Measurements from ENCODE around the gene NEK10. TPM values are rescaled to one million over a fixed set of nuclear protein-coding genes. Genes with fewer than 3 reads are reported as not detected.
"Not testable (repeated sequence)": the region's sequence is repeated elsewhere in the genome, so short reads cannot be mapped to it uniquely, and the experiment has no call there.

NEK10 gene
- total and polyA plus RNA-seq, 2 of the 4 experiments (the other 2 are of a cell fraction) = 2.2 to 6.6 TPM

GRCh38 chr3:27392950-27393679 lies 23.9 kb upstream of the NEK10 start:
- H2BK15ac ChIP-seq (ENCODE audit: low read depth, low read length) = no peak overlapping the region
- no peak overlapping the region for H4K5ac ChIP-seq (ENCODE audit: low read depth, low read length)
- no peak overlapping the region for H3K4ac ChIP-seq (ENCODE audit: low read depth, low read length)
- no peak overlapping the region for H3K14ac ChIP-seq (replicated peaks; ENCODE audit: low read depth, low read length)
- POLR2A ChIA-PET (ENCODE audit: unreplicated experiment) = interaction anchor here (0.6 kb wide), 1 partner anchor 15 kb away, joined by 3 read pairs; no protein-coding TSS in a partner anchor
- H2BK5ac ChIP-seq (ENCODE audit: low read depth, low read length, poor library complexity, severe bottlenecking) = no peak overlapping the region
- H4K91ac ChIP-seq (ENCODE audit: insufficient read depth, low read depth, low read length) = no peak overlapping the region
- no peak overlapping the region for H2AK5ac ChIP-seq (ENCODE audit: low read depth, low read length)
- no peak overlapping the region for H3K4me3 ChIP-seq (ENCODE audit: insufficient read depth, low read depth, low read length)
- no peaks in the 10 kb centered on the region for H4K20me1 ChIP-seq (ENCODE audit: insufficient read depth, low read length)
- no peak overlapping the region for H3K56ac ChIP-seq (ENCODE audit: extremely low read depth, insufficient read depth, low read length)
- dilution Hi-C loops (cut with HindIII; ENCODE audit: low sequenced_read_pairs, unreplicated experiment) (no loop called here), in situ Hi-C loops (cut with MboI; ENCODE audit: low sequenced_read_pairs) (no loop called here), intact Hi-C loops (cut with micrococcal nuclease) (no loop called here)
- ATAC-seq (ENCODE audit: low read depth) (no peak), DNase-seq (no peak)
- no peak overlapping the region for H2BK20ac ChIP-seq (ENCODE audit: low read depth, low read length)
- H3K27ac ChIP-seq (ENCODE audit: insufficient read depth, low read length) = no peak overlapping the region
- H3K9ac ChIP-seq (ENCODE audit: low read depth, low read length) = no peak overlapping the region
- TF ChIP-seq ELK1 (IDR thresholded peaks at IDR 0.05; ENCODE audit: borderline replicate concordance, low read depth, low read length) = no peak
- TF ChIP-seq RAD21 (IDR thresholded peaks at IDR 0.05; ENCODE audit: low read length) = no peak
- TF ChIP-seq SMC3 (IDR thresholded peaks at IDR 0.05; ENCODE audit: low read depth, low read length) = no peak
- no peak for TF ChIP-seq BHLHE40 (IDR thresholded peaks at IDR 0.05; ENCODE audit: low read depth, low read length)
- TF ChIP-seq CHD1 (IDR thresholded peaks at IDR 0.05; ENCODE audit: low read depth, low read length) = no peak
- H4K8ac ChIP-seq (ENCODE audit: low read depth in 2 of 2, low read length in 2 of 2) = no peak overlapping the region
- H3K79me1 ChIP-seq (ENCODE audit: low read depth in 1 of 2, low read length in 2 of 2) = peaks cover 6 to 22% of the 10 kb centered on the region in 2 experiments; a peak in 2 of 4 replicates
- H3K27me3 ChIP-seq (ENCODE audit: control insufficient read depth, insufficient read depth, low read length) = no peaks in the 10 kb centered on the region
- H3K4me2 ChIP-seq (ENCODE audit: low read depth, low read length) = no peak overlapping the region
- no peak overlapping the region for H2BK120ac ChIP-seq (ENCODE audit: low read depth, low read length)
- BruUV-seq (replicated peaks) = no TSS peak
- H3K18ac ChIP-seq (ENCODE audit: low read depth, low read length) = no peak overlapping the region
- no peak overlapping the region for H3K23ac ChIP-seq (ENCODE audit: low read depth, low read length)
- no peaks in the 10 kb centered on the region; the same call in 1 of the 2 replicates for H3K9me1 ChIP-seq (ENCODE audit: insufficient read depth, low read length)
- no peaks in the 10 kb centered on the region for H3K9me3 ChIP-seq (ENCODE audit: control insufficient read depth, insufficient read depth, low read length)
- H2AK9ac ChIP-seq (replicated peaks; ENCODE audit: low read depth, low read length, poor library complexity) = no peak overlapping the region
- H2AFZ ChIP-seq (replicated peaks; ENCODE audit: low read length, poor library complexity) = no peak overlapping the region
- CTCF ChIA-PET = no interaction called here
- H3K4me1 ChIP-seq (ENCODE audit: control insufficient read depth, insufficient read depth, low read length) = no peaks in the 10 kb centered on the region
- peaks cover 16% of the 10 kb centered on the region for H3K36me3 ChIP-seq (ENCODE audit: control insufficient read depth, insufficient read depth, low read length)
- no CpG with 5 or more reads among the region's 3 CpGs for WGBS, 2 experiments (ENCODE audit: extremely low coverage in 2 of 2, insufficient read length in 1 of 2)

- H2BK5ac ChIP-seq (ENCODE audit: low read depth, low read length, poor library complexity, severe bottlenecking); H3K9me1 ChIP-seq (ENCODE audit: insufficient read depth, low read length); CTCF ChIA-PET; H2AK5ac ChIP-seq (ENCODE audit: low read depth, low read length); H3K4me2 ChIP-seq (ENCODE audit: low read depth, low read length); in situ Hi-C loops (cut with MboI; ENCODE audit: low sequenced_read_pairs); H2AFZ ChIP-seq (replicated peaks; ENCODE audit: low read length, poor library complexity); H3K23ac ChIP-seq (ENCODE audit: low read depth, low read length); DNase-seq; H2AK9ac ChIP-seq (replicated peaks; ENCODE audit: low read depth, low read length, poor library complexity); H3K27me3 ChIP-seq (ENCODE audit: control insufficient read depth, insufficient read depth, low read length); H3K4ac ChIP-seq (ENCODE audit: low read depth, low read length); H2BK120ac ChIP-seq (ENCODE audit: low read depth, low read length); H4K5ac ChIP-seq (ENCODE audit: low read depth, low read length); H2BK15ac ChIP-seq (ENCODE audit: low read depth, low read length); H3K56ac ChIP-seq (ENCODE audit: extremely low read depth, insufficient read depth, low read length); H4K8ac ChIP-seq (ENCODE audit: low read depth in 2 of 2, low read length in 2 of 2); H4K20me1 ChIP-seq (ENCODE audit: insufficient read depth, low read length); dilution Hi-C loops (cut with HindIII; ENCODE audit: low sequenced_read_pairs, unreplicated experiment); H4K91ac ChIP-seq (ENCODE audit: insufficient read depth, low read depth, low read length); H3K27ac ChIP-seq (ENCODE audit: insufficient read depth, low read length); H3K4me3 ChIP-seq (ENCODE audit: insufficient read depth, low read depth, low read length); ATAC-seq (ENCODE audit: low read depth); H3K9ac ChIP-seq (ENCODE audit: low read depth, low read length); intact Hi-C loops (cut with micrococcal nuclease); H3K9me3 ChIP-seq (ENCODE audit: control insufficient read depth, insufficient read depth, low read length); H2BK20ac ChIP-seq (ENCODE audit: low read depth, low read length); H3K4me1 ChIP-seq (ENCODE audit: control insufficient read depth, insufficient read depth, low read length); H3K14ac ChIP-seq (replicated peaks; ENCODE audit: low read depth, low read length); BruUV-seq (replicated peaks); H3K18ac ChIP-seq (ENCODE audit: low read depth, low read length): not testable (repeated sequence)
- WGBS, 2 experiments (ENCODE audit: extremely low coverage in 2 of 2, insufficient read length in 1 of 2) = 93% methylated on average over 3 of the region's 10 CpGs; no CpG with 5 or more reads in 1 of the 2 experiments
- H3K36me3 ChIP-seq (ENCODE audit: control insufficient read depth, insufficient read depth, low read length) = peaks cover 16% of the 10 kb centered on the region
- POLR2A ChIA-PET (ENCODE audit: unreplicated experiment) = interaction anchor here (0.6 kb wide), 1 partner anchor 14 kb away, joined by 3 read pairs; no protein-coding TSS in a partner anchor
- H3K79me1 ChIP-seq (ENCODE audit: low read depth in 1 of 2, low read length in 2 of 2) = peaks cover 6 to 20% of the 10 kb centered on the region in 2 experiments; a peak in 2 of 4 replicates
Measured at GRCh38 chr3:27392414-27392813, 23.2 kb upstream of the NEK10 start.
